B cell (primary cell): ENCODE measurements around the gene HP1BP3.

Source experiments
- CTCF ChIP-seq: fragments of 200-600 bp; IDR thresholded peaks from one replicate; pipeline ENCODE4 v1.8.0; 2022; ENCODE audit warnings: antibody characterized with exemption, mild to moderate bottlenecking
- EZH2 ChIP-seq: IDR thresholded peaks from 2 replicates; pipeline ENCODE4 v1.6.1; 2012; ENCODE audit warnings: borderline replicate concordance, low read depth, mild to moderate bottlenecking, moderate library complexity, low read length; ENCODE audit not compliant: insufficient read depth, poor library complexity, severe bottlenecking

- TF ChIP-seq CTCF (no peak), EZH2 (no peak)
Observed at GRCh38 chr1:20719261-20719660, 67.8 kb downstream of the HP1BP3 start.
